ENCODE measurements around the gene SCGB1C2.

SCGB1C2 gene

DNA sequence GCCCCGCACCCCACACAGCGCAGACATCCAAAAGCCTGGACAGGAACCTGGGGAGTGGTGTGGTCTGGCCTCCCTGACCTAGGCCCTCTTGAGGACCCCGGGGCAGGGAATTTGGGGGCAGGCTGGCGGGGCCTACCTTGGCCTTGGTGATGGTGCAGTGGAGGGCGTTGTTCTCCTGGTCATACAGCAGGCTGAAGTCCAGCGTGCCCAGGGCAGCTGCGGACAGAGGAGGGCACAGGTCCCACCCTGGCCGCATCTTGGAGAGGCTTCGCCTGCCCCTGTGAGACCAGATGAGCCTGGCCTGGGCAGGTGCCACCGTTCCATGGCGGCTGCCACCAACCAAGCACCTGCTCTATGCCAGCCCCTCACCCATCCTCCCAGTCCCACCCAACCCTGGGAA is 35.0 kb downstream of the SCGB1C2 start:
- no peak for DNase-seq (ENCODE audit: low read depth)

DNA sequence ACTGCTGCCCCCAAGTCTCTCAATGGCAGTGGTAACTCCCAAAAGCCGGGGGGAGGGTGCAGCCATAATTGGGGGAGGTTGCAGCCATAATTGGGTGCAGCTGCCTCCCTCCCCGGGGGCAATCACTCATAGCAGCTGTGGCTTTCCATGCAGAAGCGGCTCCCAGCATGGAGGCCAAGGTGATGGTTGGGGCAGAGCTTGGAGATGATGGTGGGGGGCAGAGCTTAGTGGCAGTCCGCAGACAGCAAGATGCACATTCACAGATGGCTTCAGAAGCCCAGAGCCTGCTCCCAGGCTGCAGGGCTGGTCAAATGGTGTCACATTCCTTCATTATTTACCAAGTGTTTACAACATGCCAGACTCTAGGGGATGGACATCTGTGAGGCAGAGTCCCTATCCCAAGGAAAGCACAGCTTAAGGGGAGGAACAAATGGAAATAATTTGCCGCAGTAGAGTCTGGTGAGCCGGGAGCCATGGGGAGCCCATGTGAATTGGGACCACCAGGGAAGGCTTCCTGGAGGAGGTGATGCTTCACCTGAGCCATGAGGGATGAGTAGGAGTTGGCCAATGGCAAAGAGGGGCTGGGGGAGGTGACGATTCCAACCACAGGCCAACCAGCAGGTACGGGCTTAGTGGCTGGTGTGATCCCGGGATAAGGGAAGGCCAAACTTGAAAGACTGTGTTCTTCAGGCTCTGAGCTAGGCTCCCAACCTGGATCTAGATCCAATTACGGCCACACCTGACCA is 36.0 kb downstream of the SCGB1C2 start:
- no peak for DNase-seq (ENCODE audit: low read depth)

DNA sequence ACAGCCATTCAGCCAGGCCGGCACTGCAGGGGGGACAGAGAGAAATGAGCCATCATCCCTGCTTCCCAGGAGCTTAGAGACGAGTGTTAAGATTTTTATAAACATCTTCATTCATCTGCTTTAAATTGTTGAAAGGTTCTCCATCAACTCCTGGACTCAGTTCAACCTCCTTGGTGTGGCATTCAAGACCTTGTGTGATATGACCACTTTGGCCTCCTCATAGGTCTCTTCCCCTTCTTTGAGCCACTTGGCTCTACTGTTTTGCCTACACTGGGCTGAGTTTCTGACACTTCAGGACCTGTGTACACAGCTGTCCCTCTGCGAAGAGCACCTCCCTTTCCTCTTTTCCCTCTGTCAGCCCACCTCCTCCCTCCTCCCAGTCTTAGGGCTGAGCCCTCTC is 39.8 kb downstream of the SCGB1C2 start:
- DNase-seq (ENCODE audit: low read depth) = no peak

DNA sequence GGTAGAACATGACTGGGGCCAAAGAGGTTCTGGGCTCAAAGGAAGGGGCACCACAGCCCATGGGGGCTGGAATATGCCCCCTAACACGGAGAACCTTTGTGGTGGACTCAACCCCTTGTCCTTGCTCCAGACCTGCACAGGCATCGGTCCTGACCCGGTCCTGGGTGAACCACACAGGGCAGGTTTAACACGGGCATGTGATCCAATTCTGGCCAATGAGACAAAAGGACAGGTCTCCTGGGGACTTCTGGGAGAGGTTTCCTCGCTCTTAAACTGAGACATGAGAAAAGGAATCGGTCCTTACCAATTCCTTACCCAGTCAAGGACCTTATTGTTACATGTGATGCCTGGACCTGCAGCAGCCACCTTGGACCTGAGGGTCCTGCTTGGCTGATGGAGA is 40.4 kb downstream of the SCGB1C2 start:
- DNase-seq (ENCODE audit: low read depth) = no peak

DNA sequence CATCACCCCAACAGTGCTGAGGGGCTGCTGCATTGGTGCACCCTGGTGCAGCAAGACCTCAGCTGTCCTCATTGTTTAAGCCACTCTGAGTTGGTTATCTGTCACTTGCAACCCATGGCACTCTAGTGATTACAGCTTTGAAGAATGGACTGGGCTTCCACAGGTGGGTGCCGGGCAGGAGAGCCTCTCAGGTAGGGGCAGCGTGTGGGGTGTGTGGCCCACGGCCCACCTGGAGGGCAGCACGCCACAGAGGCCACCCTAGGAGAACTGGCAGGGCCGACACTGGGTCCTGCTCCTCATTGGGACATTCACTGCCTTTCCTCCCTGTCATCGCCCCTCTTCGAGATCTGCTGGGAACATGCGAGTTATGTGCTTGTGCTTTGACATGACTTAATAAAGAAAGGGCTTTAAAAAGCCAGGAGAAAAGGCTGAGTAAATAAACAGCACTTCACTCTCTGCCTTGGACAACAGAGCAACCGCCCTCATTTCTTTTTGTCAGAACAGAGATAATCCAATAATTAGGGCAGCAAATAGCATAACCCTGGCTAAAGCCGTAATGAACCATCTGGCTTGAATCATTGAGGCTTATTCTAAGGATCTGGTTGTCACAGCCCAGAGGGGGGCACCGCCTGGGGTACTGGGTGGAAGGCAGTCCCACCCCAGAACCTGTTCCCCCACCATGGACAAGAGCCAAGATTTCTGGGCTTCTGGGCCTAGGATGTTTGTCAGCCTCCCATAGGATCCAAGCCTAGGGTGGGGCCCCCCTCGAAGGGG is 41.1 kb downstream of the SCGB1C2 start:
- no peak for DNase-seq (ENCODE audit: low read depth)

DNA sequence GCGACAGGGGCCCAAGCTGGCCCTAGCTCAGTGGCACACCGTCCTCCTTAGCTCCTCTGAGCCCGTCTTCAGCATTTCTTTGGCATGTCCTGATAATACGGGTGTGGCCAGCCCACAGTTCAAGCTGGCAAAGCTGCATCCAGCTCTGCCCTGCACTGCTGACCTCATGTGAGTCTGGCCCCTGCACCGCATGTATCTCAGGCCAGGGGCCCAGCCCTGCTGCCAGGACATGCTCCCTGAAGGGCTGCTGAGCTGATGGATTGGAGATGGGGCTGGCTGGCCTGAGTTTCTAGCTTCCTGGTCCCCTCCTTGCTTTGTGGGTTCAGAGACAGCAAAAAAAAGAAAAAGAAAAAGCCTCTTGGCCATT is 41.7 kb downstream of the SCGB1C2 start:
- DNase-seq (ENCODE audit: low read depth) = no peak

DNA sequence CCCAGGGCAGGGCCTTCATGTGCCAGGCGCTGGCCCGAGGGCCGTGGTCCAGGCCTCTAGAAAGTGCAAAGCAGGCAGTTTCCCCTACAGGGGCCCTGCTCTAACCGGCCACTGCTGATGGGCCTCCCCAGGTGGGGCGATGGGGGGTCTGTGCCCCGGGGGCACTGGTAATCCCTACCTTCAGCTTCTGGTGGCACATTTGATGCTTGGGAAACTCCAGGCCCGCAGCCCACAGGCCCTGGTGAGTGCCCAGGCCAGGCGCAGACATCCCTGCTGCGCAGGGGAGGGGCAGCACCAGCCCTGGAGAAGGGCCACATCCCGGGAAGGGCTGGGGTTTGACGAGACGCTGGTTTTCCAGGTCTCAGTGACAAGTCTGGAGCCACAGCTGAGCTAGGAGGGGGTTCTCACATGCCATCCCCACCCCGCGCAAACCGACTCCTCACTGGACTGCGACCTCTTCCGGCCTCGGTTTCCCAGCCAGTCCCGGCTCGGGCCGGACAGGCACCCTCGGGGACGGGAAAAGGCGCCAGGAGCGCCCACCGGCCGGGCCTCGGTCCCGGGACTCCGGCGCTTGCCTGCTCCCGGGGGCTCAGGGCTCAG is 42.5 kb downstream of the SCGB1C2 start:
- DNase-seq (ENCODE audit: low read depth) = no peak

DNA sequence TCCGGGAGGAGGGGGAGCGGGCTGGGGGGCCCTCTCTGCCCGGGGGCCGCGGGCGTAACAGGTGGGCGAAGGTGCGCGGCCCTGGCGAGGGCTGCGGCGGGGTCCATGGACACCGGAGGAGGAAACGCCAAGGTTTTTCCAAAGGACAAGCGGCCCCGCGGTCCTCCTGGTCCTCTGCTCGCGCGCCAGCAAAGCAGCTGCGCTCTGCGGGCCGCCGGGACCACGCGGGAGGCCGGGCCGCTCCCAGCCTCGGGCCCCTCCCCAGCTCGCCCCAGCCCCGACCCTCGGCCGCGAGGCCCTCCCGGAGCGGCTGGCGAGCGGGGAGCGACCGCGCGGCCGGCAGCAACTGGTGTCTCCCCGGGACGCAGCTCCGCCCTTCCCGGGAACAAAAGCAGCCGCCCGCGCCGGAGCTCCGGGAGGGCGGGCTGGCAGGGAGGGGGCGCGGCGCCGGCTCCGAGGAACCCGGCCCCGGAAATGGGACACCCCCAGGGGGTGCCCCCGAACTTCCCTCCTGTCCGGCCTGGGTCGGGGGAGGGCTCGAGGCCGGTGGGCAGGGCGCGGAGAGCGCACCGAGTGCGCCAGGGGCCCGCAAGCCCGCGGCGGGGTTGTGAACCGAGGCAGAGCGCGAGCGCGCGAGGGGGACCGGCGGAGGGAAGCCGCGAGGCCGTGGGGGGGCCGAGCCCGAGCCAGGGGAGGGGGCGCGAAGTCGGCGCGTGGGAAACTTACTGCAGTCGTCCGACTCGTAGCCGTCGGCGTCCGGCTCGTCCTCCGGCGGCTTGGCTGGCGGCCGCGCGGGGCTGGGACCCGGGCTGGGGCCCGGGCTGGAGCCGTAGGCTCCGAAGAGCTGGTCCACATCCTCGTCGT is 43.2 kb downstream of the SCGB1C2 start:
- no peak for DNase-seq (ENCODE audit: low read depth)

DNA sequence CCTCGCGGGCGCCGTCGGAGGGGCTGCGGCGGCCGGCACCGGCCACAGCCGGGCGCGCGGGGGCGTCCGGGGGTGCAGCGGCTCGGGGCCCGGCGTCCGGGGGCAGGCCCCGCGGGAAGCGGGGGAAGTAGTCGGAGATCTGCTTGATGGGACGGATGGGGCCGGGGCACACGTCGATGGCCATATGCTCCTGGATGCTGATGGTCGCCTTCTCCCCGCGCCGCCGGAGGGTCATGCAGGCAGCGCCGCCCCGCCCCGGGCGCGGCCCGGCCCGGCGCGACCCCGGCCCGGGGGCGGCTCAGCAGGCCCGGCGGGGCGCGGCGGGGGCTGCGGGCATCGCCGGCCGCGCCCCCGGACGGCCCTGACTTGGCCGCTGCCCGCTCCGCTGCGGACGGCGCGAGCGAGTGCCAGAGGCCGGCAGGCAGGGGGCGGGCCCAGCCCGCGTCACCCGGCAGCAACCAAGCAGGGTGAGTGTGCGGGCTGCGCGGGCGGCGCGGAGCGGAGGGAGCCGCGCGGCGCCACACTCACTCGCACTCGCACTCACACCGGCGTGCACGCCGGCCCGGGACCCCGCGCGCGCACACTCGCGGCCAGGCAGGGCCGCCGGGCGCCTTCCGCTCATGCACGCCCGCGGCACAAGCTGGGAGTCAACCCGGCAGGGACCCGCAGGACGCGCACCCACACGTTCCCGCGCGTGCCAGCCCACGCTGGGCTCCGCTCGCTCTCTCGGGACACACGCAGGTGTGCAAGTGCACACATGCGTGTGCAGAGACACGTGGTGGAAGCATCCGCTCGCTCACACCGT is 44.1 kb downstream of the SCGB1C2 start, which contains the start of gene DOC2B:
TSS of gene DOC2B (minus strand) at position 406 of the 805 bp plus-strand sequence. CDS start at position 235, 171 bp downstream.
- DNase-seq (ENCODE audit: low read depth) = no peak

DNA sequence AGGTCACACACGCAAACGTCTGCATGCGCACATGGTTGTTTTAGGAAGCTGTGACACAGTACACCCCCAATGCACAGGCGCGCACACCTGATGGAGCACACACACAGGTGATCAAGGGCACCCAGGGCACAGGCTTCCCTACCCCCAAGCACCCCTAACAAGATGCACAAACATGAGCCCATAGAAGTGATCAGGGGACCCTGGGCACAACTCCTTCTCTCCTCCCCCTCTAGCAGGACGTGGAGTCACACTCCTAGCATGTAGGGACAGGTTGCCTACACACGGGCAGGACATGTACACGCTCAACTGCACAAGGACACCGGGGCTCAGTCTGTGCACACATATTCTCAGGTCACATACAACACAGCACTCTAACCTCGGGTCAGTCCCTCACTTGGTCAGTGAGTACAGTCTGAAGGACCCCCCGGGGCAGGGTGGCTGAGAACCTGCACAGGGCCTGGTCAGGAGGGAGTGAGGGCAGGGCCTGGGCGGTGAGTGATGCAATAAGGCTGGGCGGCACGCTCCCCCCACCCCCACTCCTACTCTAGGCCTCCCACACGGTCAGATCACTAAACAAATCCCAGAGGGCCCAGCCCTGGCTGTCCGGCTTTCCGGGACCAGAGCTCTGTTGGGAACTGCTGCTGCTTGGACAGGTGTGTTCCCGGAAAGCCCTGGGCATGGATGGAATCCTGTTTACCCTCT is 44.8 kb downstream of the SCGB1C2 start:
- DNase-seq (ENCODE audit: low read depth) = no peak

DNA sequence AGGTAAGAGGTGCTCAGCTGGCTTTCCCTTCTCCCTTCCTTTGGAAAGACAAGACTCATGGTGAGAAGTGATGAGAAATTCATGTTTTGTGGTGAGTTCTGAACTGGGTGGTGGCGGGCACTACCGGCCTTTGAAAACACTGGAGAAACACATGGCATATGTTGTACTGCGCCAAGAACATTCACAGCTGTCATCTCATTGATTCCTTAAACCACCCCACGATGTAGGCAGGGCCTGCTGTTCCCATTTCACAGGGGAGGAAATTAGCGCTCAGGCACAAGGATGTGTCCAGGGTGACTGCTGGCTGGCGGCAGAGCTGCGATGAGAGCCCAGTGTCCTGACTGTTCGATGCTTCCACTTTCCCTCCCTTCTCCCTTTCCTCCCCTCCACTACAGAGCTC is 45.7 kb downstream of the SCGB1C2 start:
- no peak for DNase-seq (ENCODE audit: low read depth)

DNA sequence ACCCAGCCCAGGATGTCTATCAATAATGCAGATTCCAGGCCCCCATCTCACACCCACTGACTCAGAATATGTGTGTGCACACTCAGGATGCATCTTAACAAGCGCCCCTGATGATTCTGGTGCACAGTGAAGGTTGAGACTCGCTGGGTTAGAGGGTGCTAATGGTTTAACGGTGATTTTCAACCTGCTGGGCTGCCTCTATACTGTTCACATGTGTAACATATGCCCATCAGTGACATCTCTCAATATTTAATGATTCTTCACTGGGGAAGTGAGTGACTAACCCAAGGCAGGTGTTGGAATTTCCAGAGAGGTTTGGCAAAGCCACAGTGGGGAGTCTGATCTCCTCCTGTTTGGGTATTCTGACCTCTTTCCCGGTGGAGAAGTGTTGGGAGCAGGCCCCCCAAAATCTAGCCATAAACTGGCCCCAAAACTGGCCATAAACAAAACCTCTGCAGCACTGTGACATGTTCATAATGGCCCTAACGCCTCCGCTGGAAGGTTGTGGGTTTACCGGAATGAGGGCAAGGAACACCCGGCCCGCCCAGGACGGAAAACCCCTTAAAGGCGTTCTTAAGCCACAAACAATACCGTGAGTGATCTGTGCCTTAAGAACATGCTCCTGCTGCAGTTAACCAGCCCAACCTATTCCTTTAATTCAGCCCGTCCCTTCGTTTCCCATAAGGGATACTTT is 48.2 kb downstream of the SCGB1C2 start:
- DNase-seq (ENCODE audit: low read depth) = no peak

DNA sequence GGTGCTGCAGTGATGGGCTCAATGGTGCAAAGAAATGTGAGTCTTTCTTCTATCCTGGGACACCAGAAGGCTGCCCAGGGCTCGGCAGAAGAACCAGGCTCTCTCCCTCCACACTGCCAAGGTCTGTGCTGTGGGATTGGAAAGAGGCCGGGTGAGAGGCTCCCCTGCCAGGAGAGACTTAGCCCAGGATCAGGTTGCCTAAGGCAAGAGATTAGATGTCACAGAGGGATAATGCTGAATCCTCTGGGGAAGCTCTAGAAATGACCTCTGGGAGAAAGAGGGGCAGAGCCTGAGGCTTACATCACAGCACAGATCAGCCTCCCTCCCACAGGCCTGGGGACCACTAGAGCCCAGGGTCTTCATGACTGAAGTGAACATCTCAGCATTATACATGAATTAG is 49.8 kb downstream of the SCGB1C2 start:
- DNase-seq (ENCODE audit: low read depth) = no peak
